ENCODE measurements around the gene KCNIP1. TPM values are rescaled to one million over a fixed set of nuclear protein-coding genes. Genes with fewer than 3 reads are reported as not detected.

KCNIP1 gene
- not detected in 5 replicates for total RNA-seq (2022; extraction: Qiagen RNA extraction; ENCODE audit: low read depth)

GRCh38 chr5:170503990-170504596 is at the start of gene KCNIP1:
KCNIP1 (plus strand) TSS chr5:170504020.

GRCh38 chr5:170783498-170784247 is 279.9 kb downstream of the KCNIP1 start, which contains the start of gene GABRP:
GABRP (plus strand) TSS chr5:170783725; CDS start chr5:170788616, 4,891 bp downstream.

Other genes starting within 250 kb of the KCNIP1 start
- not detected in 5 replicates for gene LCP2, start 206.2 kb upstream of the KCNIP1 start, total RNA-seq (2022; extraction: Qiagen RNA extraction; ENCODE audit: low read depth)
- gene KCNMB1, start 114.7 kb upstream of the KCNIP1 start, total RNA-seq (2022; extraction: Qiagen RNA extraction; ENCODE audit: low read depth): not detected in 5 replicates